ENCODE results near the gene ADAMTSL2.

The ADAMTSL2 gene

DNA sequence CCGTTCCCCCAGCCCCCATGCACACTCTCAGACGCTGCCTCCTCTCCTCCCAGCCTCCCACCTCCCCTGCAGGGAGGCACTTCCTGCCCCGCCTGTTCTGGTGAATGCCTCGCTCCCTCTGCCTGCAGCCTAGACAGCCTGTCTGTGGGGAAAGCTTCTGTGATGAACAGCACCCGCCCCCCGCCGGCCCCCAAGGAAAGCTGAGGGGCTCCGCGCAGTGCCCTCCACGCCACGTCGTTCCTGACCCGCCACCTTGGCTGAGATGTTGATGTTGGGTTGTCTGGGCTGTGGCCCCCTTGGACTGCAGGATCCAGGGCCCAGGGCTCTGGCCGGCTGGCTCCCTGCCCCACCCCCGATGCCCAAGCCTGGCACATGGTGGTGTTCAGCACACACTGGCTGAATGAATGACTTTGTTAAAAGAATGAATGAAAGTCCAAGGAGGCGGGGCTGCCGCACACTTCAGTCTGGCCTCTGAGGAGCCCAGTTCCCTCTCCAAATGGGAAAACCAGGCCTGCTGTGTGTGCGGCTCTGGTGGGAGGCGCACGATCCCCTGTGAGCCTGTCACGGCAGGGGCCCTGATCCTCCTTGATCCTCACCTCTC lies 7.7 kb upstream of the ADAMTSL2 start:
- Mint-ChIP-seq H3K36me3 (ENCODE audit: low read depth) (no peaks in the 10 kb centered on the region), H3K9me3 (no peaks in the 10 kb centered on the region), H3K27ac (peak overlapping the region; percentile 97 to 99 (median 98)), H3K4me3 (peak overlapping the region; percentile 64 to 89 (median 67)), H3K27me3 (ENCODE audit: low read depth) (peaks cover 14% of the 10 kb centered on the region), H3K4me1 (peaks cover 80% of the 10 kb centered on the region)
- TF ChIP-seq, protein P1, sequence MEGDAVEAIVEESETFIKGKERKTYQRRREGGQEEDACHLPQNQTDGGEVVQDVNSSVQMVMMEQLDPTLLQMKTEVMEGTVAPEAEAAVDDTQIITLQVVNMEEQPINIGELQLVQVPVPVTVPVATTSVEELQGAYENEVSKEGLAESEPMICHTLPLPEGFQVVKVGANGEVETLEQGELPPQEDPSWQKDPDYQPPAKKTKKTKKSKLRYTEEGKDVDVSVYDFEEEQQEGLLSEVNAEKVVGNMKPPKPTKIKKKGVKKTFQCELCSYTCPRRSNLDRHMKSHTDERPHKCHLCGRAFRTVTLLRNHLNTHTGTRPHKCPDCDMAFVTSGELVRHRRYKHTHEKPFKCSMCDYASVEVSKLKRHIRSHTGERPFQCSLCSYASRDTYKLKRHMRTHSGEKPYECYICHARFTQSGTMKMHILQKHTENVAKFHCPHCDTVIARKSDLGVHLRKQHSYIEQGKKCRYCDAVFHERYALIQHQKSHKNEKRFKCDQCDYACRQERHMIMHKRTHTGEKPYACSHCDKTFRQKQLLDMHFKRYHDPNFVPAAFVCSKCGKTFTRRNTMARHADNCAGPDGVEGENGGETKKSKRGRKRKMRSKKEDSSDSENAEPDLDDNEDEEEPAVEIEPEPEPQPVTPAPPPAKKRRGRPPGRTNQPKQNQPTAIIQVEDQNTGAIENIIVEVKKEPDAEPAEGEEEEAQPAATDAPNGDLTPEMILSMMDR (IDR thresholded peaks at IDR 0.05; ENCODE audit: unreplicated experiment in 3 of 3): no peak

DNA sequence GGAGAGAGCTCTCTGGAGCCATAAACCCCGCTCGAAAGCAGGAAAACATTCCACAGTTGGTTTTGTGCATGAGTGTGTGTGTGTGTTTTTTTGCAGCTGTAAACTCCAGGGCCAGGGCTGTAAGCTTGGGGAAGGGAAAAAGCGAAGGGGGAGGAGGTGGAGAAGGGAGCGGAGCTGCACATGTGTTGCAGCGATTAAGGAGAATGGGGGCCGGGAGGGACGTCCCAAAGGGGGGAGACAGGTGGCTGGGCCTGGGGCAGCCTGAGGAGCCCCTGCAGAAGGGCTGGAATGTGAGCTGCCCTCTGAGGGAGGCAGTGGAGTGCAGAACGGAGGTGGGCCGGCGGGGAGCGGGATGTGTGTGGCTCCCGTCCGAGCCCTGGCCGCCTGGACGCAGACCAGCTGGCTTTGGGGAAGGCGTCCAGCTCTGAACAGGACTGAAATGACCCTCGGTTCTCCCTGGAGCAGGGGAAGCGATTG lies 7.0 kb upstream of the ADAMTSL2 start:
- Mint-ChIP-seq H3K27ac (peak overlapping the region; percentile 97 to 99 (median 98)), H3K27me3 (ENCODE audit: low read depth) (peaks cover 16% of the 10 kb centered on the region), H3K4me1 (peaks cover 81% of the 10 kb centered on the region), H3K9me3 (no peaks in the 10 kb centered on the region), H3K36me3 (ENCODE audit: low read depth) (no peaks in the 10 kb centered on the region), H3K4me3 (peak overlapping the region; percentile 54 to 89 (median 67))
- TF ChIP-seq, protein P1 (IDR thresholded peaks at IDR 0.05; ENCODE audit: unreplicated experiment in 3 of 3): no peak

DNA sequence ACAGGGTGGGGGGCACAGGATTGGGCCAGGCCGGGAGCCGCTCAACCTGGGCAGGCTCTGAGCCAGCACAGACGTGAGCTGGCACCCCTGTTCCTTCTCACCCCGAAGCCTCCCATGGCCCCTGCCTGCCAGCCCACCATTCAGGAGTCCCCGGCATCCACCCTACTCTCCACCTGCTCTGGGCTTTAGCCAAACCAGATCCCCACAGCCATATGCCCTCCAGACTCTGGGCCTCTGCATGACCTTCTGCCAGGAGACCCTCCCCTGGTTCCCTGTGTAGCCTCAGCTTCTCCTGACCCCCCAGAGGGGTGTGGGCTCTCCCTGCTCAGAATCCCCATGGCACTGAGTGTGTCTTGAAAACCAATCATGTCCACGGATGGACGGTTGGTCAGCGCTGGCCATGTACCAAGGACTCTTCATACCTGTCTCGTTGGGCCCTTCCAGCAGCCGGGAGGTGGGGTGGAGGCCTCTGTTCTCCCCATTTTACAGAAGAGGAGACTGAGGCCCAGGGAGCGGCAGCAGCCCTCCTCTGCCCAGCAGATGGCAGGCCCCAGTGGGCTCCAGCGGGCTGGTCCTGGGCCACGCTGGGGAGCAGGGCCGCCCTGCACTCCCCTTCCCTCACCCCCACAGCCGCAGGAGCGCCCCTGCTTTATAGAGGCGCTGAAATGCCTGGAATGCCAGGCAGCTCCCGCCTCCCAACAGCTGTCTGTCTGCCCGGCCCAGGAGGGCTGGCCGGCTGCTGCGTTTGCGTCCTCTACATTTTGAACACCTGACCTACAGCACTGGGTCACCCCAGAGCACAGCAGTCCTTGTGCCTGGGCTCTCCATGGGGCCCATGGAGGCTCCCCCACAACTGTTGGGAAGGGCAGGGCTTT lies 6.3 kb upstream of the ADAMTSL2 start:
- H3K4me3 Mint-ChIP-seq: peak overlapping the region; percentile 54 to 89 (median 67)
- H3K9me3 Mint-ChIP-seq: no peaks in the 10 kb centered on the region
- H3K27ac Mint-ChIP-seq: peak overlapping the region; percentile 97 to 99 (median 98)
- peaks cover 83% of the 10 kb centered on the region for H3K4me1 Mint-ChIP-seq
- TF ChIP-seq, protein P1 (IDR thresholded peaks at IDR 0.05; ENCODE audit: unreplicated experiment in 3 of 3): no peak
- H3K27me3 Mint-ChIP-seq (ENCODE audit: low read depth): peaks cover 20% of the 10 kb centered on the region
- H3K36me3 Mint-ChIP-seq (ENCODE audit: low read depth): no peaks in the 10 kb centered on the region

DNA sequence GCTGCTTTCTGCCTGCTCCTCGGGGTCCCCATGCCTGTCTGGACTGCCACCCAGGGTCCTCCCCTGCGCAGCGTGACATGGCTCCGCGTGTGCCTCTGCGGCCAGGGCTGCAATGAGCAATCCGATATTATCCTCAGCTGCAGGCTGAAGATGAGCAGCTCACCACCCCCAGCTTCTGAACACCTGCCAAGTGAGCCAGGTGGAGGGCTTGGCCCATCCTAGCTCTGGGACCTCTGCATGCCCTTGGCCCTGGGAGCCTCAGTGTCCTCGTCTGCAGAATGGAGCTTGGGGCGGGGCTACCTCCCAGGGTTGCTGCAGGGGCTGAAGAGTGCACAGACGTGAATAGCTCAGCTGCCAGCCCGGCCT lies 5.6 kb upstream of the ADAMTSL2 start:
- H3K27ac Mint-ChIP-seq: peak overlapping the region; percentile 61 to 98 (median 80)
- no peaks in the 10 kb centered on the region for H3K36me3 Mint-ChIP-seq (ENCODE audit: low read depth)
- TF ChIP-seq, protein P1 (IDR thresholded peaks at IDR 0.05; ENCODE audit: unreplicated experiment in 3 of 3): no peak
- peak overlapping the region in 2 of 3 experiments; percentile 67 to 89 for H3K4me3 Mint-ChIP-seq
- no peaks in the 10 kb centered on the region for H3K9me3 Mint-ChIP-seq
- peaks cover 83% of the 10 kb centered on the region for H3K4me1 Mint-ChIP-seq
- peaks cover 20% of the 10 kb centered on the region for H3K27me3 Mint-ChIP-seq (ENCODE audit: low read depth)

DNA sequence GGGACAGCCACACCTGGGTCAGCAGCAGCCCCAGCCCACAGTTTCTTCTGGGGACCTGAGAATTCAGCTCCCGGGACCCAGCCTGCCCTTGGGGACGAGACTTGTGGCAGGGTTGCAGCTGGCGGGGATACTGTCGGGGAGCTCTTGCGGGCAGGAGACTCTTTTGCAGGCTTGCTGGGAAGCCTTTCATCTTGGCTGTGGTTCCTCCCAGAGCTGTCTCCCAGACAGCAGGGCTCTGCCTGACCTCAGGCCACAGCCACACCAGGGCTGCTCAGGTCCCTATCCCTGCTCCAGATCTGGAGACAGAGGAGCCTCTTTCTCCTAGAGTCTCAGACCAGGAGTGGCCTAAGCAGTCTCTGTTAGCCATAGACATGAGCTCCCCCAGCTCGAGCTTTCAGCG lies 5.0 kb upstream of the ADAMTSL2 start:
- no peaks in the 10 kb centered on the region for H3K9me3 Mint-ChIP-seq
- peaks cover 20% of the 10 kb centered on the region for H3K27me3 Mint-ChIP-seq (ENCODE audit: low read depth)
- H3K4me1 Mint-ChIP-seq: peaks cover 80% of the 10 kb centered on the region
- no peaks in the 10 kb centered on the region for H3K36me3 Mint-ChIP-seq (ENCODE audit: low read depth)
- H3K4me3 Mint-ChIP-seq: peak overlapping the region in 1 of 3 experiments; percentile 89
- H3K27ac Mint-ChIP-seq: peak overlapping the region; percentile 52 to 80 (median 52)
- TF ChIP-seq, protein P1 (IDR thresholded peaks at IDR 0.05; ENCODE audit: unreplicated experiment in 3 of 3): no peak
